Measurements from ENCODE around the gene POLA2. TPM values are rescaled to one million over a fixed set of nuclear protein-coding genes. Genes with fewer than 3 reads are reported as not detected.
"Not testable (repeated sequence)": the region's sequence is repeated elsewhere in the genome, so short reads cannot be mapped to it uniquely, and the experiment has no call there.

POLA2 gene
- total RNA-seq, 4 donors from 2014 or later = 7.6 to 11.3 (median 10.4) TPM

DNA sequence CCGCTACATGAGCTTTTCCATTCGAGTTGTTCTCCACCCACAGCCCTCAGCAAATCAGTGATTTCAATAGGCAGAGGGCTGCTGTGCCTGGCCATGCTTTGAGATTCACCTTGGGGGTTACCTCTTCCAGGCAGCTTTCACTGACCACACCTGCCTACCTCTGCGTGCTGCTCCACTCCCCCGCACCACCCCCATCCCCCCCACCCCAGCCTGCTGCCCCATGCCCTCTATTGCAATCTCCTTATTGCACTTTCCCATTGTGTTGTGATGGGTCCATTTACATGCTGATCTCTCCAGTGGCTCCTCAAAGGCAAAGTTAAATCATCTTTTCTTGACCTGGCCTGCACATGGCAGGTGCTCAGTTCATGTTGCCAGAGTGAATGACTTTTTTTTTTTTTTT lies 18.0 kb upstream of the POLA2 start:
- Histone ChIP-seq H3K27ac (no peak overlapping the region), H3K36me3 (no peaks in the 10 kb centered on the region), H3K4me3 (replicated peaks in 1 of 3) (no peak overlapping the region), H3K27me3 (no peaks in the 10 kb centered on the region), H3K9me3 (no peaks in the 10 kb centered on the region), H3K4me1 (peaks cover 20 to 26% of the 10 kb centered on the region in 2 donors)
- intact Hi-C loops (cut with DNase I) = no loop called here
- 56 to 72% methylated on average over 4 of the region's 4 CpGs for WGBS, 2 donors
- TF ChIP-seq POLR2A (IDR thresholded peaks at IDR 0.05) (no peak), CTCF (IDR thresholded peaks at IDR 0.05) (no peak)
- DNase-seq = no peak

GRCh38 chr11:65245046-65245445 lies 16.7 kb upstream of the POLA2 start:
- H3K4me3 ChIP-seq (replicated peaks in 1 of 3); H3K27me3 ChIP-seq; H3K9me3 ChIP-seq; H3K27ac ChIP-seq; H3K36me3 ChIP-seq; intact Hi-C loops (cut with DNase I); DNase-seq: not testable (repeated sequence)
- peaks cover 20 to 26% of the 10 kb centered on the region in 2 donors for H3K4me1 ChIP-seq
- 93 to 98% methylated on average over 8 of the region's 8 CpGs for WGBS, 2 donors

GRCh38 chr11:65246506-65246905 lies 15.3 kb upstream of the POLA2 start:
- no peak overlapping the region for H3K4me3 ChIP-seq (replicated peaks in 1 of 3)
- H3K36me3 ChIP-seq = no peaks in the 10 kb centered on the region
- TF ChIP-seq CTCF (IDR thresholded peaks at IDR 0.05) (no peak), POLR2A (IDR thresholded peaks at IDR 0.05) (no peak)
- peaks cover 20 to 26% of the 10 kb centered on the region in 2 donors for H3K4me1 ChIP-seq
- intact Hi-C loops (cut with DNase I) = no loop called here
- peak; percentile 82 to 83 for DNase-seq
- 33 to 34% methylated on average over 5 of the region's 5 CpGs for WGBS, 2 donors
- H3K27me3 ChIP-seq = no peaks in the 10 kb centered on the region
- peak overlapping the region; percentile 32 to 69 (median 65) for H3K27ac ChIP-seq
- no peaks in the 10 kb centered on the region for H3K9me3 ChIP-seq

DNA sequence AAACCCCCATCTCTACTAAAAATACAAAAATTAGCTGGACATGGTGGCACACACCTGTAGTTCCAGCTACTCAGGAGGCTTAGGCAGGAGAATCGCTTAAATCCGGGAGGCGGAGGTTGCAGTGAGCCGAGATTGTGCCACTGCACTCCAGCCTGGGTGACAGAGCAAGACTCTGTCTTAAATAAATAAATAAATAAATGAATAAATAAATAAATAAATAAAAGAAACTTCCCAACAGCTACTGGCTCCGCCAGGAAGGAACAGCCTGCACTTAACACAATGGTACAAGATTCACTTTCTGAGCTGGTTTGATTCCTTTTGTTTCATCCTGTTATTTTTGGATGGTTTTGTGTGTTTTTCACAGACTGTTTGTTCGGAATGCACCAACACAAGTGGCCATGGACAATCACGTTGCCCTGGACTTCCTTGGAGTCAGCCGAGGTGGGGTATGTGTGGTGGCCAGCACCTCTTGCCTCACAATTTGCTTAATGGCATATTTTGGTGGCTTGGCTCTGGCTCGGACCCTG lies 13.5 kb upstream of the POLA2 start:
- H3K4me1 ChIP-seq = peaks cover 20 to 26% of the 10 kb centered on the region in 2 donors
- intact Hi-C loops (cut with DNase I); H3K4me3 ChIP-seq (replicated peaks in 1 of 3); H3K27me3 ChIP-seq; H3K9me3 ChIP-seq; H3K36me3 ChIP-seq: not testable (repeated sequence)
- H3K27ac ChIP-seq = peak overlapping the region; percentile 53 to 69 (median 65)
- peak in 1 of 2 donors; percentile 49 for DNase-seq
- 64 to 74% methylated on average over 9 of the region's 9 CpGs for WGBS, 2 donors

GRCh38 chr11:65251476-65251875 lies 10.3 kb upstream of the POLA2 start:
- no peak overlapping the region for H3K4me3 ChIP-seq (replicated peaks in 1 of 3)
- no peak overlapping the region for H3K27ac ChIP-seq
- peaks cover 17 to 23% of the 10 kb centered on the region in 2 donors for H3K4me1 ChIP-seq
- no peaks in the 10 kb centered on the region for H3K9me3 ChIP-seq
- DNase-seq = no peak
- 88 to 93% methylated on average over 9 of the region's 9 CpGs for WGBS, 2 donors
- intact Hi-C loops (cut with DNase I) = no loop called here
- no peaks in the 10 kb centered on the region for H3K36me3 ChIP-seq
- H3K27me3 ChIP-seq = no peaks in the 10 kb centered on the region
- no peak for TF ChIP-seq POLR2A (IDR thresholded peaks at IDR 0.05)
- TF ChIP-seq CTCF (IDR thresholded peaks at IDR 0.05) = no peak

DNA sequence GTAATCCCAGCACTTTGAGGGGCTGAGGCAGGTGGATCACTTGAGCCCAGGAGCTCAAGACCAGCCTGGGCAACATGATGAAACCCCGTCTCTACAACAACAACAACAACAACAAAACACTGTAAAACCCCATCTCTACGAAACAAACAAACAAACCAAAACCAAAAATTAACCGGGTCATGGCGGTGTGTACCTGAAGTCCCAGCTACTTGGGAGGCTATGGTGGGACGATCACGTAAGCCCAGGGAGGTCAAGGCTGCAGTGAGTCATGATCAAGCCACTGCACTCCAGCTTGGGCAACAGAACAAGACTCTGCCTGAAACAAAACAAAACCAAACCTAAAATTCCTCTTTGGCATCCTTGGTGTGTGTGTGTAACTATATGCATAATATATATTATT lies 7.0 kb upstream of the POLA2 start:
- WGBS, 2 donors = 85 to 88% methylated on average over 6 of the region's 6 CpGs
- no peaks in the 10 kb centered on the region for H3K27me3 ChIP-seq
- no peaks in the 10 kb centered on the region for H3K36me3 ChIP-seq
- H3K4me3 ChIP-seq (replicated peaks in 1 of 3) = no peak overlapping the region
- no peaks in the 10 kb centered on the region for H3K4me1 ChIP-seq
- no peak for TF ChIP-seq CTCF (IDR thresholded peaks at IDR 0.05)
- no peak overlapping the region for H3K27ac ChIP-seq
- intact Hi-C loops (cut with DNase I) = no loop called here
- no peaks in the 10 kb centered on the region for H3K9me3 ChIP-seq
- no peak for DNase-seq

All from thyroid gland (tissue), 4 donors.